H9 (cell line): ENCODE results near the gene EPHA2. TPM values are rescaled to one million over a fixed set of nuclear protein-coding genes. Genes with fewer than 3 reads are reported as not detected.

Source experiments
- DNase-seq: peaks from one replicate; pipeline ENCODE4 v3.0.0-alpha.2; 2017
- H2AFZ ChIP-seq: one replicate; pipeline ENCODE4 v1.6.1; 2013; ENCODE audit warnings: mild to moderate bottlenecking, low read length, control low read depth, moderate library complexity
- H2AK5ac ChIP-seq: 2 replicates; pipeline ENCODE4 v1.6.1; 2013; ENCODE audit warnings: low read length, control low read depth, mixed read lengths; ENCODE audit not compliant: insufficient read length
- H2BK120ac ChIP-seq: one replicate; pipeline ENCODE4 v1.6.1; 2013; ENCODE audit warnings: low read depth, mild to moderate bottlenecking, low read length, control low read depth, inconsistent platforms; ENCODE audit not compliant: poor library complexity, severe bottlenecking
- H2BK12ac ChIP-seq: 2 replicates; pipeline ENCODE4 v1.6.1; 2013; ENCODE audit warnings: low read length, control low read depth, mixed read lengths, low read depth; ENCODE audit not compliant: insufficient read length
- H2BK15ac ChIP-seq: 2 replicates; pipeline ENCODE4 v1.6.1; 2013; ENCODE audit warnings: low read depth, low read length, control low read depth
- H2BK20ac ChIP-seq: one replicate; pipeline ENCODE4 v1.6.1; 2013; ENCODE audit warnings: low read depth, mild to moderate bottlenecking, low read length, control low read depth, inconsistent platforms; ENCODE audit not compliant: poor library complexity, severe bottlenecking
- H2BK5ac ChIP-seq: 2 replicates; pipeline ENCODE4 v1.6.1; 2013; ENCODE audit warnings: low read length, control low read depth, mixed read lengths; ENCODE audit not compliant: insufficient read length
- H3K14ac ChIP-seq: 2 replicates; pipeline ENCODE4 v1.6.1; 2013; ENCODE audit warnings: low read length, control low read depth; ENCODE audit not compliant: insufficient read depth
- H3K18ac ChIP-seq: 2 replicates; pipeline ENCODE4 v1.6.1; 2013; ENCODE audit warnings: low read depth, mild to moderate bottlenecking, mixed read lengths, low read length, control low read depth; ENCODE audit not compliant: insufficient read length
- H3K23ac ChIP-seq: 2 replicates; pipeline ENCODE4 v1.6.1; 2013; ENCODE audit warnings: low read length, control low read depth, mixed read lengths, low read depth; ENCODE audit not compliant: insufficient read length
- H3K23me2 ChIP-seq: 2 replicates; pipeline ENCODE4 v1.6.1; 2013; ENCODE audit warnings: low read depth, mild to moderate bottlenecking, mixed read lengths, low read length, control low read depth; ENCODE audit not compliant: insufficient read length, poor library complexity, severe bottlenecking
- H3K27ac ChIP-seq: 2 replicates; pipeline ENCODE4 v1.5.1; 2013; ENCODE audit warnings: low read length, control low read depth, mixed read lengths, low read depth; ENCODE audit not compliant: insufficient read length
- H3K27me3 ChIP-seq: 2 replicates; pipeline ENCODE4 v1.6.1; 2013; ENCODE audit warnings: low read length, control low read depth, inconsistent platforms; ENCODE audit not compliant: insufficient read depth
- H3K4ac ChIP-seq: 2 replicates; pipeline ENCODE4 v1.6.1; 2013; ENCODE audit warnings: low read depth, mild to moderate bottlenecking, control low read depth, inconsistent platforms, low read length, moderate library complexity
- H3K4me1 ChIP-seq: 2 replicates; pipeline ENCODE4 v1.6.1; 2013; ENCODE audit warnings: low read length, control low read depth, inconsistent platforms; ENCODE audit not compliant: insufficient read depth
- H3K4me2 ChIP-seq: 2 replicates; pipeline ENCODE4 v1.6.1; 2013; ENCODE audit warnings: low read length, control low read depth, mixed read lengths; ENCODE audit not compliant: insufficient read length, insufficient read depth
- H3K56ac ChIP-seq: 2 replicates; pipeline ENCODE4 v1.6.1; 2013; ENCODE audit warnings: low read depth, mild to moderate bottlenecking, mixed read lengths, low read length, control low read depth; ENCODE audit not compliant: insufficient read length
- H3K79me1 ChIP-seq: 2 replicates; pipeline ENCODE4 v1.6.1; 2013; ENCODE audit warnings: low read depth, mild to moderate bottlenecking, moderate library complexity, low read length, control low read depth, inconsistent platforms; ENCODE audit not compliant: insufficient read depth, poor library complexity, severe bottlenecking
- H3K79me2 ChIP-seq: 2 replicates; pipeline ENCODE4 v1.6.1; 2013; ENCODE audit warnings: low read length, control low read depth, inconsistent platforms; ENCODE audit not compliant: insufficient read depth
- H3K9ac ChIP-seq: 2 replicates; pipeline ENCODE4 v1.6.1; 2013; ENCODE audit warnings: low read length, control low read depth, mixed read lengths; ENCODE audit not compliant: insufficient read length; ENCODE audit errors: extremely low read depth
- H3K9me3 ChIP-seq: one replicate; pipeline ENCODE4 v1.6.1; 2013; ENCODE audit warnings: low read depth, low read length, inconsistent platforms; ENCODE audit not compliant: control insufficient read depth
- H3T11ph ChIP-seq: one replicate; pipeline ENCODE4 v1.6.1; 2013; ENCODE audit warnings: mild to moderate bottlenecking, low read length, control low read depth, inconsistent platforms
- H4K20me1 ChIP-seq: one replicate; pipeline ENCODE4 v1.6.1; 2013; ENCODE audit not compliant: control insufficient read depth, insufficient read length, insufficient read depth
- H4K5ac ChIP-seq: 2 replicates; pipeline ENCODE4 v1.6.1; 2013; ENCODE audit warnings: low read depth, mild to moderate bottlenecking, mixed read lengths, low read length, control low read depth; ENCODE audit not compliant: insufficient read length
- H4K8ac ChIP-seq: replicated peaks from 2 replicates; pipeline ENCODE4 v1.6.1; 2013; ENCODE audit warnings: low read length, control low read depth, mixed read lengths, low read depth; ENCODE audit not compliant: insufficient read length
- H4K91ac ChIP-seq: 2 replicates; pipeline ENCODE4 v1.6.1; 2013; ENCODE audit warnings: low read depth, mild to moderate bottlenecking, moderate library complexity, mixed read lengths, low read length, control low read depth; ENCODE audit not compliant: insufficient read length
- H3K27ac Mint-ChIP-seq, 3 experiments: 2 replicates in 2 of 3; 3 replicates in 1 of 3; pipeline ENCODE4 v1.8.0; 2020 to 2021; ENCODE audit warnings: mixed read lengths in 3 of 3, mild to moderate bottlenecking in 1 of 3, moderate library complexity in 1 of 3
- H3K27me3 Mint-ChIP-seq: 2 replicates; pipeline ENCODE4 v1.8.0; 2021; ENCODE audit warnings: low read depth, mild to moderate bottlenecking, moderate library complexity, mixed read lengths
- H3K36me3 Mint-ChIP-seq, 3 experiments: 2 replicates in 2 of 3; 3 replicates in 1 of 3; pipeline ENCODE4 v1.8.0; 2020 to 2021; ENCODE audit warnings: low read depth in 3 of 3, mixed read lengths in 3 of 3; ENCODE audit not compliant: insufficient read depth in 1 of 3
- H3K4me1 Mint-ChIP-seq, 2 experiments: 2 replicates each; pipeline ENCODE4 v1.8.0; 2020; ENCODE audit warnings: mixed read lengths in 2 of 2
- H3K4me3 Mint-ChIP-seq, 2 experiments: 2 replicates in 1 of 2; 3 replicates in 1 of 2; pipeline ENCODE4 v1.8.0; 2020 to 2021; ENCODE audit warnings: mild to moderate bottlenecking in 2 of 2, mixed read lengths in 2 of 2, moderate library complexity in 1 of 2
- H3K9me3 Mint-ChIP-seq, 2 experiments: 2 replicates in 1 of 2; 3 replicates in 1 of 2; pipeline ENCODE4 v1.8.0; 2020; ENCODE audit warnings: mild to moderate bottlenecking in 2 of 2, mixed read lengths in 2 of 2, moderate library complexity in 1 of 2
- WGBS: extraction: QIAGEN DNeasy Blood & Tissue Kit; methylation state at CpG from one replicate; pipeline ENCODE4 v1.1.7; 2013; ENCODE audit warnings: missing lambda C conversion rate, low lambda C conversion rate, mixed read lengths; ENCODE audit not compliant: insufficient read length; ENCODE audit errors: extremely low coverage; 5-methylcytosine and 5-hydroxymethylcytosine counted together
- total RNA-seq: library from RNA; stranded (reverse); gene quantifications from 2 replicates; pipeline ENCODE4 v1.2.1, GENCODE V29; 2021
- TF ChIP-seq, protein P1 (sequence below): fragments of 200-600 bp; sonication (generic); conservative IDR thresholded peaks from 3 replicates; pipeline ENCODE4 v1.8.0; 2021; ENCODE audit warnings: antibody characterized with exemption, mild to moderate bottlenecking

The EPHA2 gene
- total RNA-seq, 1 experiment from 2014 or later = 33.1 TPM

DNA sequence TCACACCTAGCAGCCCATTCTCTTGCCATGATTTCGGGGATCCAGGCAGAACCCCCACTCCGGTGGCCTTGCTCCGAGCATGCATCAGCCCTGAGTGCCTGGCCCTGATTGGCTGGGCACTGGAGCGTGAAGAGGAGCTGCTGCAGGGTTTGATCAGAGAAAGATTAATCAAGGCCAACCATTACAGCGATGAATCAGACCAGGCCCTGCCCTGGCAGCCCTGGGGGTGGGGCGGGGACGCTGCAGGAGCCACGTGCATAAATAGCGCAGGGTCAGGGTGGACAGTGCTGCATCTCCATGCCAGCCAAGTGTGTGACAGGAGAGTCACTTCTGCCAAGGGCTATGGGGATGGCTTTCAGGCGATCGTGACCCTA is 79.0 kb downstream of the EPHA2 start:
- H3K36me3 Mint-ChIP-seq = no peaks in the 10 kb centered on the region
- Histone ChIP-seq H3K9ac (no peak overlapping the region), H3K14ac (no peak overlapping the region), H3K4me1 (no peaks in the 10 kb centered on the region), H2BK12ac (no peak overlapping the region), H2BK20ac (no peak overlapping the region), H2BK120ac (no peak overlapping the region), H3K79me1 (no peaks in the 10 kb centered on the region), H2AK5ac (no peak overlapping the region), H4K91ac (no peak overlapping the region), H2AFZ (no peak overlapping the region), H3K23ac (no peak overlapping the region), H2BK5ac (no peak overlapping the region), H2BK15ac (no peak overlapping the region), H3K27ac (no peak overlapping the region), H3K79me2 (no peaks in the 10 kb centered on the region), H3K4me2 (no peak overlapping the region), H3K4ac (no peak overlapping the region), H3T11ph (no peak overlapping the region), H3K56ac (no peak overlapping the region), H3K27me3 (peaks cover 5% of the 10 kb centered on the region; the same call in 1 of the 2 replicates), H3K18ac (no peak overlapping the region), H4K8ac (no peak overlapping the region), H4K20me1 (no peaks in the 10 kb centered on the region), H3K23me2 (peaks cover 5% of the 10 kb centered on the region), H4K5ac (no peak overlapping the region), H3K9me3 (no peaks in the 10 kb centered on the region)
- TF ChIP-seq, protein P1, sequence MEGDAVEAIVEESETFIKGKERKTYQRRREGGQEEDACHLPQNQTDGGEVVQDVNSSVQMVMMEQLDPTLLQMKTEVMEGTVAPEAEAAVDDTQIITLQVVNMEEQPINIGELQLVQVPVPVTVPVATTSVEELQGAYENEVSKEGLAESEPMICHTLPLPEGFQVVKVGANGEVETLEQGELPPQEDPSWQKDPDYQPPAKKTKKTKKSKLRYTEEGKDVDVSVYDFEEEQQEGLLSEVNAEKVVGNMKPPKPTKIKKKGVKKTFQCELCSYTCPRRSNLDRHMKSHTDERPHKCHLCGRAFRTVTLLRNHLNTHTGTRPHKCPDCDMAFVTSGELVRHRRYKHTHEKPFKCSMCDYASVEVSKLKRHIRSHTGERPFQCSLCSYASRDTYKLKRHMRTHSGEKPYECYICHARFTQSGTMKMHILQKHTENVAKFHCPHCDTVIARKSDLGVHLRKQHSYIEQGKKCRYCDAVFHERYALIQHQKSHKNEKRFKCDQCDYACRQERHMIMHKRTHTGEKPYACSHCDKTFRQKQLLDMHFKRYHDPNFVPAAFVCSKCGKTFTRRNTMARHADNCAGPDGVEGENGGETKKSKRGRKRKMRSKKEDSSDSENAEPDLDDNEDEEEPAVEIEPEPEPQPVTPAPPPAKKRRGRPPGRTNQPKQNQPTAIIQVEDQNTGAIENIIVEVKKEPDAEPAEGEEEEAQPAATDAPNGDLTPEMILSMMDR = no peak
- WGBS = no CpG with 5 or more reads among the region's 11 CpGs
- no peaks in the 10 kb centered on the region; a peak in 1 of 5 replicates for H3K9me3 Mint-ChIP-seq
- no peak for DNase-seq
- H3K4me1 Mint-ChIP-seq = peaks cover 12 to 24% of the 10 kb centered on the region in 2 experiments
- H3K4me3 Mint-ChIP-seq = no peak overlapping the region
- no peak overlapping the region for H3K27ac Mint-ChIP-seq
- peaks cover 55% of the 10 kb centered on the region for H3K27me3 Mint-ChIP-seq
